Loucy (cell line): ENCODE data around the gene SLC25A31.

Source experiments
- EZH2phosphoT487 ChIP-seq: fragments of 200-600 bp; IDR thresholded peaks from 2 replicates; pipeline ENCODE4 v1.6.1; 2018; ENCODE audit warnings: antibody characterized with exemption, mild to moderate bottlenecking, moderate library complexity, borderline replicate concordance
- TF ChIP-seq, protein P1 (sequence below): fragments of 200-600 bp; sonication (generic); conservative IDR thresholded peaks from 2 replicates; pipeline ENCODE4 v1.5.1; 2014; ENCODE audit warnings: mild to moderate bottlenecking, antibody characterized with exemption, low read length

DNA sequence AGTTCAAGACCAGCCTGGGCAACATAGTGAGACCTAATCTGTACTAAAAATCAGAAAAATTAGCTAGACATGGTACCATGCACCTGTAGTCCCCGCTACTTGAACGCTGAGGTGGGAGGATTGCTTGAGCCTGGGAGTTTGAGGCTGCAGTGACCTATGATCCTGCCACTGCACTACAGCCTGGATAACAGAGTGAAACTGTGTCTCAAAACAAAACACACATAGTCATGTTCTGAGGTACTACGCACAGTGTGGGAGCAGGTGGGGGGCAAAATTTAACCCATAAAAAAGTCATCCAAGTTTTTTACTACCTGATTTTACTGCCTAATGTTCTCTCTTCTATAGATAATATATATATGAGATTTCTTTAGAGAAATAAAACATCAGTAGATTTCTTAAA, 80.4 kb downstream of the SLC25A31 start:
- TF ChIP-seq EZH2phosphoT487 = no peak
- TF ChIP-seq, protein P1, sequence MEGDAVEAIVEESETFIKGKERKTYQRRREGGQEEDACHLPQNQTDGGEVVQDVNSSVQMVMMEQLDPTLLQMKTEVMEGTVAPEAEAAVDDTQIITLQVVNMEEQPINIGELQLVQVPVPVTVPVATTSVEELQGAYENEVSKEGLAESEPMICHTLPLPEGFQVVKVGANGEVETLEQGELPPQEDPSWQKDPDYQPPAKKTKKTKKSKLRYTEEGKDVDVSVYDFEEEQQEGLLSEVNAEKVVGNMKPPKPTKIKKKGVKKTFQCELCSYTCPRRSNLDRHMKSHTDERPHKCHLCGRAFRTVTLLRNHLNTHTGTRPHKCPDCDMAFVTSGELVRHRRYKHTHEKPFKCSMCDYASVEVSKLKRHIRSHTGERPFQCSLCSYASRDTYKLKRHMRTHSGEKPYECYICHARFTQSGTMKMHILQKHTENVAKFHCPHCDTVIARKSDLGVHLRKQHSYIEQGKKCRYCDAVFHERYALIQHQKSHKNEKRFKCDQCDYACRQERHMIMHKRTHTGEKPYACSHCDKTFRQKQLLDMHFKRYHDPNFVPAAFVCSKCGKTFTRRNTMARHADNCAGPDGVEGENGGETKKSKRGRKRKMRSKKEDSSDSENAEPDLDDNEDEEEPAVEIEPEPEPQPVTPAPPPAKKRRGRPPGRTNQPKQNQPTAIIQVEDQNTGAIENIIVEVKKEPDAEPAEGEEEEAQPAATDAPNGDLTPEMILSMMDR = no peak
